ENCODE results near the gene NAA25. TPM values are rescaled to one million over a fixed set of nuclear protein-coding genes. Genes with fewer than 3 reads are reported as not detected.

The NAA25 gene
- total and polyA plus RNA-seq, 9 of the 15 experiments (the other 6 are each of a cell fraction or from before 2014, with no cell fraction given), result 26.6 to 59.6 (median 48.9) TPM

DNA sequence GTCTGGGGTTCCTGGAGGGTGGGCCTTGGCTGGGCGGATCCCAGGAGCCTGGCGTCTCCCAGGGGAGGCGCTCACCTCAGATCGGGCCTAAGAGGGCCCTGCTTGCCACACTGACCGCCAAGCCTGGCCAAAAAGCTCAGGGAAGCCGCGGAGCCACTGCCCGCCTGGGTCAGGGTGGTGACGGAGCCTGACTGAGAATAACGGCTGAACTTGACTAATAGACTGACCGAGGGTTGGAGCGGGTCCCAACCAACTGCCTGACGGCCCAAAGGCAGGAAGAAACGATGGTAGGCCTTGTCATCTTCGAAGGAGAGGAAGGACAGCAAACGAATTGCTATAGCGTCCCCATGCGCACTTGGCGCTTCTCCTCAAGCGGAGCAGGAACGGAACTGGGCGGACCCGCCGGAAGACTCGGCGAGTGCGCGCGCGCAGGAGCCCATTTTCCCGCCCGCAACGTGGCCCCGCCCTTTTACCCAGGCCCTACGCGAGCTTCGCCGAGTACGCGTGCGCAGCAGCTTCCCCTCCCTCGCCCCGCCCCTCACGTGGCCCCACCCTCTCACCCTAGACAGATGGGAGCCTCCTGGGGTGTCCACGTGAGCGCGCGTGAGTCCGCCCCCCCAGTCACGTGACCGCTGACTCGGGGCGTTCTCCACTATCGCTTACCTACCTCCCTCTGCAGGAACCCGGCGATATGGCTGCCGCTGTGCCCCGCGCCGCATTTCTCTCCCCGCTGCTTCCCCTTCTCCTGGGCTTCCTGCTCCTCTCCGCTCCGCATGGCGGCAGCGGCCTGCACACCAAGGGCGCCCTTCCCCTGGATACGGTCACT lies 95.6 kb downstream of the NAA25 start, which contains the start of the genes ERP29 and TMEM116 (continued):
- TF ChIP-seq, protein P1, sequence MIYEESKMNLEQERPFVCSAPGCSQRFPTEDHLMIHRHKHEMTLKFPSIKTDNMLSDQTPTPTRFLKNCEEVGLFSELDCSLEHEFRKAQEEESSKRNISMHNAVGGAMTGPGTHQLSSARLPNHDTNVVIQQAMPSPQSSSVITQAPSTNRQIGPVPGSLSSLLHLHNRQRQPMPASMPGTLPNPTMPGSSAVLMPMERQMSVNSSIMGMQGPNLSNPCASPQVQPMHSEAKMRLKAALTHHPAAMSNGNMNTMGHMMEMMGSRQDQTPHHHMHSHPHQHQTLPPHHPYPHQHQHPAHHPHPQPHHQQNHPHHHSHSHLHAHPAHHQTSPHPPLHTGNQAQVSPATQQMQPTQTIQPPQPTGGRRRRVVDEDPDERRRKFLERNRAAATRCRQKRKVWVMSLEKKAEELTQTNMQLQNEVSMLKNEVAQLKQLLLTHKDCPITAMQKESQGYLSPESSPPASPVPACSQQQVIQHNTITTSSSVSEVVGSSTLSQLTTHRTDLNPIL (CRISPR knock-in tag; IDR thresholded peaks at IDR 0.05), result 0 out of 2 replicates have a peak, but pooled peaks have one; percentile 60
- TF ChIP-seq, protein P2, sequence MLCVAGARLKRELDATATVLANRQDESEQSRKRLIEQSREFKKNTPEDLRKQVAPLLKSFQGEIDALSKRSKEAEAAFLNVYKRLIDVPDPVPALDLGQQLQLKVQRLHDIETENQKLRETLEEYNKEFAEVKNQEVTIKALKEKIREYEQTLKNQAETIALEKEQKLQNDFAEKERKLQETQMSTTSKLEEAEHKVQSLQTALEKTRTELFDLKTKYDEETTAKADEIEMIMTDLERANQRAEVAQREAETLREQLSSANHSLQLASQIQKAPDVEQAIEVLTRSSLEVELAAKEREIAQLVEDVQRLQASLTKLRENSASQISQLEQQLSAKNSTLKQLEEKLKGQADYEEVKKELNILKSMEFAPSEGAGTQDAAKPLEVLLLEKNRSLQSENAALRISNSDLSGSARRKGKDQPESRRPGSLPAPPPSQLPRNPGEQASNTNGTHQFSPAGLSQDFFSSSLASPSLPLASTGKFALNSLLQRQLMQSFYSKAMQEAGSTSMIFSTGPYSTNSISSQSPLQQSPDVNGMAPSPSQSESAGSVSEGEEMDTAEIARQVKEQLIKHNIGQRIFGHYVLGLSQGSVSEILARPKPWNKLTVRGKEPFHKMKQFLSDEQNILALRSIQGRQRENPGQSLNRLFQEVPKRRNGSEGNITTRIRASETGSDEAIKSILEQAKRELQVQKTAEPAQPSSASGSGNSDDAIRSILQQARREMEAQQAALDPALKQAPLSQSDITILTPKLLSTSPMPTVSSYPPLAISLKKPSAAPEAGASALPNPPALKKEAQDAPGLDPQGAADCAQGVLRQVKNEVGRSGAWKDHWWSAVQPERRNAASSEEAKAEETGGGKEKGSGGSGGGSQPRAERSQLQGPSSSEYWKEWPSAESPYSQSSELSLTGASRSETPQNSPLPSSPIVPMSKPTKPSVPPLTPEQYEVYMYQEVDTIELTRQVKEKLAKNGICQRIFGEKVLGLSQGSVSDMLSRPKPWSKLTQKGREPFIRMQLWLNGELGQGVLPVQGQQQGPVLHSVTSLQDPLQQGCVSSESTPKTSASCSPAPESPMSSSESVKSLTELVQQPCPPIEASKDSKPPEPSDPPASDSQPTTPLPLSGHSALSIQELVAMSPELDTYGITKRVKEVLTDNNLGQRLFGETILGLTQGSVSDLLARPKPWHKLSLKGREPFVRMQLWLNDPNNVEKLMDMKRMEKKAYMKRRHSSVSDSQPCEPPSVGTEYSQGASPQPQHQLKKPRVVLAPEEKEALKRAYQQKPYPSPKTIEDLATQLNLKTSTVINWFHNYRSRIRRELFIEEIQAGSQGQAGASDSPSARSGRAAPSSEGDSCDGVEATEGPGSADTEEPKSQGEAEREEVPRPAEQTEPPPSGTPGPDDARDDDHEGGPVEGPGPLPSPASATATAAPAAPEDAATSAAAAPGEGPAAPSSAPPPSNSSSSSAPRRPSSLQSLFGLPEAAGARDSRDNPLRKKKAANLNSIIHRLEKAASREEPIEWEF (CRISPR knock-in tag; IDR thresholded peaks at IDR 0.05), result no peak
- TF ChIP-seq HMG20B (CRISPR knock-in tag; IDR thresholded peaks at IDR 0.05) (no peak), ARHGAP35 (IDR thresholded peaks at IDR 0.05; ENCODE audit: partially characterized antibody) (no peak), CBX8 (IDR thresholded peaks at IDR 0.05; ENCODE audit: borderline replicate concordance, extremely low read depth, low read depth, low read length, poor library complexity, severe bottlenecking) (no peak), JUND (IDR thresholded peaks at IDR 0.05; ENCODE audit: borderline replicate concordance, low read depth, low read length) (peak; percentile 48; the same call in 1 of the 2 replicates), JUND (tag; IDR thresholded peaks at IDR 0.05; ENCODE audit: borderline replicate concordance, low read depth, low read length) (peak; percentile 30; the same call in 1 of the 3 replicates), FOXP1 (CRISPR knock-in tag; IDR thresholded peaks at IDR 0.05) (peak; percentile 56), ZNF778 (CRISPR knock-in tag; IDR thresholded peaks at IDR 0.05) (no peak), MYC (IDR thresholded peaks at IDR 0.05; ENCODE audit: low read depth, low read length) (peak; percentile 67), MYC (CRISPR knock-in tag; IDR thresholded peaks at IDR 0.05; ENCODE audit: borderline replicate concordance, low read depth) (no peak; the same call in 1 of the 2 replicates), ZNF707 (CRISPR knock-in tag; conservative IDR thresholded peaks at IDR 0.05) (no peak; the same call in 1 of the 2 replicates), NRF1 (conservative IDR thresholded peaks at IDR 0.05 in 1 of 2, IDR thresholded peaks at IDR 0.05 in 1 of 2) (peak; percentile 94 to 95), ZNF133 (CRISPR knock-in tag; IDR thresholded peaks at IDR 0.05) (no peak), ILK (tag; IDR thresholded peaks at IDR 0.05; ENCODE audit: borderline replicate concordance, low read depth) (no peak), HDGF (IDR thresholded peaks at IDR 0.05) (0 out of 2 replicates have a peak, but pooled peaks have one; percentile 62), SPI1 (IDR thresholded peaks at IDR 0.05; ENCODE audit: borderline replicate concordance, low read depth, low read length) (peak; percentile 72), SETDB1 (IDR thresholded peaks at IDR 0.05; ENCODE audit: low read length) (no peak), WHSC1 (IDR thresholded peaks at IDR 0.05; ENCODE audit: low read length) (no peak)
